OCI-LY1 (cell line): ENCODE measurements around the gene ARF3.

ENCODE experiments used
- CTCF ChIP-seq: fragments of 200-600 bp; sonication (generic), shearing (Covaris generic); IDR thresholded peaks from 2 replicates; pipeline ENCODE4 v1.5.1; 2017; ENCODE audit warnings: mild to moderate bottlenecking, antibody characterized with exemption, low read length, moderate library complexity, mixed read lengths
- EZH2 ChIP-seq: fragments of 200-600 bp; sonication (generic), shearing (Covaris generic); IDR thresholded peaks from 2 replicates; pipeline ENCODE4 v1.8.0; 2017; ENCODE audit warnings: borderline replicate concordance, mixed run types, mild to moderate bottlenecking, antibody characterized with exemption, low read length, moderate library complexity, mixed read lengths

GRCh38 chr12:48930475-48930874 is 26.8 kb downstream of the ARF3 start:
- no peak for TF ChIP-seq CTCF
- TF ChIP-seq EZH2, result no peak
